ENCODE data around the gene RABGAP1L. TPM values are rescaled to one million over a fixed set of nuclear protein-coding genes. Genes with fewer than 3 reads are reported as not detected.

RABGAP1L gene
- total RNA-seq, 1 donor from 2014 or later = 87.4 TPM

- DNase-seq (ENCODE audit: low spot score) = no peak
Measured at GRCh38 chr1:174920093-174920492, 760.8 kb downstream of the RABGAP1L start.

DNA sequence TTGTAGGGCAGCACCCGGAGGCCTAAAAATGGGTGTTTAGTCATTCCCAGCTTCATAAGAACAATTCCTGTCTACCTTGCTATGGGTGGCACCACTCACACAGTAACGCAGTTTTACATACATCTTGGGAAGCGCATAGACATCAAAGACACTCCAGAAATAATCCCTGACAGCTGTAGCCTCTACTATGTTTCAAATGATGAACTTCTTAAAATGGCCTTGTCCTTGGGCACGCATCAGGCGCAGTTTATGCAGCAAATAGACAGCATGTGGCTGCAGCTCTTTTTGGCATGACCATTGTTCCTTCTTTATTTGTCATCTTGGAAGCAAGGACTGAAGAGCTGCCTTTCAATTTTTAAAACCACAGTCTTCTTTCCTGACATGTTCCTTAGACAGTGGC is 762.8 kb downstream of the RABGAP1L start:
- no peak for DNase-seq (ENCODE audit: low spot score)

- DNase-seq (ENCODE audit: low spot score) = no peak
Measured at GRCh38 chr1:174923820-174924219, 764.5 kb downstream of the RABGAP1L start.

GRCh38 chr1:174928541-174928940 is 769.2 kb downstream of the RABGAP1L start:
- no peak for DNase-seq (ENCODE audit: low spot score)

DNA sequence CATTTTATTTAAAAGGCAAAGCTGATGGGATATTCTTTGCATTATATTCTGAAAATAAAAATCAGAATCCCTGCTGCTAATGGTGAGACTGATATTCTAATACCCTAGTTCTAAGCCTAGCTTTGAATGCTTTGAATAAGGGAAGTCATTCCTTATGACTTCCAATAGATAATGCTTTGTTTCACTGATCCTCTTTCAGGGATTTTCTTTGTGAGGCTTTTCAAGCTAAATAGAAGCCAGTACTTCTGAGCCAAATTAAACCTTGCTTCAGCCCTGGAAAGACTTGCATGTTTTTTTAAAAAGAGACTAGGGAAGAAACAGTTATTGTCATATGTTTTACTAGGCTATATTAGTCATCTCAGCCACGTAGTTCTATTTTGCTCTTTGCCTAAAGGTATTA is 771.9 kb downstream of the RABGAP1L start:
- no peak for DNase-seq (ENCODE audit: low spot score)

GRCh38 chr1:174932587-174932986 is 773.3 kb downstream of the RABGAP1L start:
- DNase-seq (ENCODE audit: low spot score) = no peak

GRCh38 chr1:174935961-174936727 is 776.8 kb downstream of the RABGAP1L start:
- no peak for DNase-seq (ENCODE audit: low spot score)

DNA sequence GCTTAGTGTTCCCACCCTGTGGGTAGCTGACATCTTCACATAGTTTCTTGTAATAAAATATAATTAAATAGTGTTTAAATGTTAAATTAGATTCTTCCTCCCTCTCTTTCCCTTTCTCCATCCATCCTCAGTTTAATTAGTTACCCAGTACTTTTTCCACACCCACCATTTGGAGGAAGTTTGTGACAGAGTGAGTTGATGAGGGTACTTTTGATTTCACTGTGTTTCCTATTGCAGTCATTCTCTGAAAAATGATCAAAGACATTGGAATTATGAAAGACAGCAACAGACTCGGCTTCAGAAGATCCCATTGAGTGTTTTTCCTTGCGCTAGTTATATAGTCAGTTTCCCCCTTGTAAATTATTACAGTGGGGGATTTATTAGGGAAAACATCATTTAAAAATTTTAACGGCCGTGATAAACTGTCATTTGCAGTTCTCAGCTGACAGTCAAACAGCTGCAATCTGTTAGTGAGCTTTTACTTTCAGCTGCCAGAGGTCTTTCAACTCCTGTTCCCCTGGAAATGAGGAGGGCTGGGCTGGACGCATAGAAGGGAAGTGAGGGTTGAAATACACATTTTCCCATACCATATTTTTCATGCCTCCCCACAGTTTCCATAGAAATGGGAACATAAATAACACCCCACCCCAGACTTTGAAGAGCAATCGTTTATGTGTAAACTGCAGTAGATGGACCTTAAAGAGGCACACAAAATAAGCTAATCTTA is 779.1 kb downstream of the RABGAP1L start:
- no peak for DNase-seq (ENCODE audit: low spot score)

GRCh38 chr1:174939775-174940545 is 780.6 kb downstream of the RABGAP1L start:
- DNase-seq (ENCODE audit: low spot score) = no peak

GRCh38 chr1:174940646-174941175 is 781.4 kb downstream of the RABGAP1L start:
- DNase-seq (ENCODE audit: low spot score) = no peak

- no peak for DNase-seq (ENCODE audit: low spot score)
Measured at GRCh38 chr1:174942547-174943255, 783.4 kb downstream of the RABGAP1L start.

DNA sequence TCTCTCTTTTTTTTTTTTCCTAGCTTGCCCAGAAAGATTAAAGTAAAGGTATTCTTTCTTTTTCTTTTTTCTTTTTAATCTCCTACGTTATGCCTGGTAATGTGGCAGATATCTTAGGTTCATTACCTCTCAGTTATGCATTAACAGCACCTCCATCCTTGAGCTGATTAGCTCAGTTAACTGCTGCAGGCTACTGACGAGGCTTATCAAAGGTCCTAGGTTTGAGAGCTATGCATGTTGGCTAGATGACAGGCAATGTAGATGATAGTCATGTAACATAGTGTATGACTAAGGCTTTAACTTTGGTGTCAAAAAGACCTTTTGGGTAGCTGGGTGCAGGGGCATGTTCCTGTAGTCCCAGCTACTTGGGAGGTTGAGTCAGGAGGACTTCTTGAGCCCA is 786.7 kb downstream of the RABGAP1L start:
- DNase-seq (ENCODE audit: low spot score) = no peak

GRCh38 chr1:174949061-174949460 is 789.7 kb downstream of the RABGAP1L start:
- DNase-seq (ENCODE audit: low spot score) = no peak

- no peak for DNase-seq (ENCODE audit: low spot score)
Measured at GRCh38 chr1:174949645-174950044, 790.3 kb downstream of the RABGAP1L start.

- DNase-seq (ENCODE audit: low spot score) = no peak
Measured at GRCh38 chr1:174953285-174954072, 794.2 kb downstream of the RABGAP1L start.

DNA sequence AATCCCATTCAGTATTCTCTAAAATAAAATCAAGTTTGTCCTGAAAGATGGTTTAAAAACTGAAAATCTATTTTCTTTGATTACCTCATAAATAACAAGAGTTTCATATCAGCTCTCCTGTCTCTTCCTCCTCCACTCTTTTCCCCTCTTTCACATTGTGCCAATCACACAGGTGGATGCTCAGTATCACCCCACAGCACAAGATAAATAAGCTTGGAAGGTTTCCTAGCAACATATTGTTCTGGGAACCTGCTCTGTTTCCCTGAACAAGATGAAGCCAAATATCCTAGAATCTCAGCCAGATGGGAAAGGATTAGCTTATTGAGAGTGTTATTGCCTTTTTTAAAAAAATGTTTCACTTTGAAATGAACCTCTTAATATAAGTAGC is 794.7 kb downstream of the RABGAP1L start:
- peak; percentile 18 for DNase-seq (ENCODE audit: low spot score)

GRCh38 chr1:174954671-174955669 is 795.6 kb downstream of the RABGAP1L start:
- no peak for DNase-seq (ENCODE audit: low spot score)

DNA sequence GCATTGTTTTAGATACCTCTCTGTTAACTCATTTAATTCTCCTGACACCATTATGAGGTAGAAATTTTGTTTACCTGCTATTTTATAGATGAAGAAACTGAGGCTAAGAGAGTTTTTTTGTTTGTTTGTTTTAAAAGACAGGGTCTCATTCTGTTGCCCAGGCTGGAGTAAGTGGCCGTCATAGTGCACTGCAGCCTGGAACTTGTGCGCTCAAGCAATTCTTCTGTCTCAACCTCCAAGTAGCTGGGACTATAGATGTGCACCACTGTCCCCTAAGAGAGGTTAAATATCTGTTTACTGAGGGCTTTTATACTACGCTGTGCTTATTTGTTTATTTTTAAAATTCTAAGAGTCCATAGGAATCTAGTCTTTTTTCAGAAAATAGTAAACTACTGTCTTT is 796.8 kb downstream of the RABGAP1L start:
- no peak for DNase-seq (ENCODE audit: low spot score)

GRCh38 chr1:174956976-174957375 is 797.7 kb downstream of the RABGAP1L start:
- DNase-seq (ENCODE audit: low spot score) = no peak

- DNase-seq (ENCODE audit: low spot score) = no peak
Measured at GRCh38 chr1:174957829-174958228, 798.5 kb downstream of the RABGAP1L start.
